Measurements from ENCODE around the gene MAT2A. TPM values are rescaled to one million over a fixed set of nuclear protein-coding genes. Genes with fewer than 3 reads are reported as not detected.
A peak's percentile ranks its signal among the peaks of the same experiment; 100 is the strongest.
"Not testable (repeated sequence)": the region's sequence is repeated elsewhere in the genome, so short reads cannot be mapped to it uniquely, and the experiment has no call there.

Gene MAT2A
- total RNA-seq, 2 donors from 2014 or later = 253 to 255 TPM

DNA sequence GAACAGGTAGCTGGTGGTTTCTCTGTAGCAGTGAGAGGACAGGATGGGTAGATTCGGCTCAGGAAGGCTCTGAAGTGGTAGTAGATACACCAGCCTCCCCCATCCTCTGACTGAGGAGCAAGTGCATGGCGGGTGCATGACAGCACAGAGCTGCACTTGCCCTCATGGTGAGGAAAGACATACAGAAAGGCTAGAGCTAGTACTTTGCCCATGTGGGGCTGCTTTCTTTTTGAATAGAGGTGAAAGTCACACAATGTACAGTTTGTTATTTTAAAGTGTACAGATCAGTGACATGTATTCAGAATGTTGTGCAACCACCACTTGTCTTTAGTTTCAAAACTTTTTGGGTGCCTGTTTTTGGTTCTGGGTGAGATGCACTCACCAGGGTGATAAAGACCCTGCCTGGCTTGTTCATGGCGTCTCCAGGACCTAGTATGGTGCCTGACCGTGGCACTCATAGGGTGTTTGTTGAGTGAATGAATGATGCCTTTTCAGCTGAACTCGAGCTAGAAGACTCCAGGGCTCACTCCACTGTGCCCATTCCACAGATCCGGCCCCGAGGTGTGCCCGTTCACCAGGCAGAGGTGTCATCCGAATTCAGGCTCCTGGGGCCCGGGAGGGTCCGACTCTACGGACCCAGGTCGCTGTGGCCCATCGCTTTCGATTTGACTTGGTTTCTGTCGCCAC, 44.8 kb downstream of the MAT2A start:
- peak; percentile 58 to 70 for DNase-seq
- Mint-ChIP-seq H3K4me1 (ENCODE audit: low read depth) (peaks cover 57% of the 10 kb centered on the region), H3K27ac (peak overlapping the region; percentile 59), H3K4me3 (peak overlapping the region; percentile 89 to 92), H3K27me3 (ENCODE audit: low read depth) (no peaks in the 10 kb centered on the region), H3K9me3 (no peaks in the 10 kb centered on the region), H3K36me3 (ENCODE audit: insufficient read depth in 2 of 2) (peaks cover 4 to 12% of the 10 kb centered on the region in 2 donors)
- ATAC-seq (replicated peaks in 1 of 2) = peak; percentile 58 to 63

DNA sequence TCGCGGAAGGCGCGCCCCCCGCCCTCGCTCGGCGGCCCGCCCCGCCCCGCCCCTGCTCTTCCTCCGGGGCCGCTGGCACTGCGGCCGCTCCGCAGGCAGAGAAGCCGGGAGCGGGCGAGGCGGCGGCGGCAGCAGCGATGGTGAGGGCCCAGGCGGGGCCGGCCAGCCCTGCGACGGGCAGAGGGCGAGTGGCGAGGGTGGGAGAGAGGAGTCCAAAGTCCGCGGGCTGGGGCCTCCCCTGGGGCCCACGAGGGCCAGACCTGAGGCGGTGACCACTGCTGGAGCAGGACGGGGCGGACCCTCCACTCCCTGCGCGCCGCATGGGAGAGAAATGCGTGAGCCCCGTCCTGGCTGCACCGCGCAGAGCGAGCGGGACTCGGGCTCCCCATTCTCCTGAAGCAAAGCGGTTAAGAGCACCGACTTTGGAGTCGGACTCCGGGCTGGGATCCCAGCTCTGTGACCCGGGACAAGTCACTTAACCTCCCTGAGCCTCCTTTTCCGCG, 45.4 kb downstream of the MAT2A start, which contains the start of gene VAMP5:
VAMP5 (plus strand) TSS at position 78 of the 503 bp plus-strand sequence; CDS start at position 138, 60 bp downstream.
- no peak for DNase-seq
- Mint-ChIP-seq H3K9me3 (no peaks in the 10 kb centered on the region), H3K4me3 (peak within 1 kb of the TSS; percentile 89 to 92), H3K27ac (peak within 1 kb of the TSS; percentile 59), H3K4me1 (ENCODE audit: low read depth) (peaks cover 52% of the 10 kb centered on the region), H3K27me3 (ENCODE audit: low read depth) (no peaks in the 10 kb centered on the region), H3K36me3 (ENCODE audit: insufficient read depth in 2 of 2) (peaks cover 2 to 11% of the 10 kb centered on the region in 2 donors)
- peak; percentile 60 to 68 for ATAC-seq (replicated peaks in 1 of 2)

DNA sequence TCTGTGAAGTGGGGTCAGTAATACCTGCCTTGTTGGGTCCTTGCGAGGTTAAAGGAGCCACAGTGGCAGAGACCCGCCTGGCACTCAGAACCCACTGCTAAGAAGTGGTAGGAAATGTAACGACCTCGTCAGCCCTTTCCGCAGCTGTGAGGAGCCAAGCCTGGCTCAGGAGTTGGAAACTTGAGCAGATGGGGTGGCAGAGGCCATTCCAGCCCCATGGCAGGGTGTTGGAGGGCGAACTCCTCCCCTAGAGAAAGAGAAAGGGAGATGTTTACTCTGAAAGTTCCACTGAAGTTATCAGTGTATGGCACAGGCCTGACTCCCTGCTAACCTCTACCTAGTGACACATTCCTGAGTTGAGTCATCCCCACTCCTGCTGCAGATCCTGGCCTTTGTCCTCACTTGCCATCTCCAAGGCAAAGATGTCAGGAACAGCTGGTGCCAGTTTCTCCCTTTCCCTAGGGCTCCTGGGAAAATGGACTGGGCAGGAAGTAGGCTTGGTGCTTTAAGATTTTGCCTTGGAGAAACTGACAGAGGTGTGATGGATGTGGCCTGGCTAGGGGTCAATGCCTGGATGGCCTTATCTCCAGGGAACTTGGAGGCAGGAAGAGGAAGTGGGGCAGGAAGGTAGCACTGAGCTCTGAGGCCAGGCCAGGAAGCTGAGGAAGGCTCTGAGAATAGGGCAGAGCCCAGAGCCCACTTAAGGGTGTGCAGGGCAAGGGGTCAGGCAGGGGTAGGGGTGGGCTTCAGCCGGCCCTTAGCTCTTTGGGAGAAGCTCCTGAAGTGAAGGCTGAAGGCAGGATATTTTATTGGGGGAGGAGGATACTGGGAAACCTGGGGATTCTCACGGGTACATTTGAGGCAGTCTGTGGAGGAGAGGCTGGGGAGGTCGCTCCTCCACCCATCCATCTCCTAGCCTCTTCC, 46.2 kb downstream of the MAT2A start:
- H3K27me3 Mint-ChIP-seq (ENCODE audit: low read depth) = no peaks in the 10 kb centered on the region
- H3K9me3 Mint-ChIP-seq = no peaks in the 10 kb centered on the region
- peak overlapping the region; percentile 89 to 92 for H3K4me3 Mint-ChIP-seq
- peaks cover 48% of the 10 kb centered on the region for H3K4me1 Mint-ChIP-seq (ENCODE audit: low read depth)
- DNase-seq = no peak
- peaks cover 2 to 11% of the 10 kb centered on the region in 2 donors for H3K36me3 Mint-ChIP-seq (ENCODE audit: insufficient read depth in 2 of 2)
- peak overlapping the region; percentile 59 for H3K27ac Mint-ChIP-seq
- peak; percentile 66 to 73 for ATAC-seq (replicated peaks in 1 of 2)

DNA sequence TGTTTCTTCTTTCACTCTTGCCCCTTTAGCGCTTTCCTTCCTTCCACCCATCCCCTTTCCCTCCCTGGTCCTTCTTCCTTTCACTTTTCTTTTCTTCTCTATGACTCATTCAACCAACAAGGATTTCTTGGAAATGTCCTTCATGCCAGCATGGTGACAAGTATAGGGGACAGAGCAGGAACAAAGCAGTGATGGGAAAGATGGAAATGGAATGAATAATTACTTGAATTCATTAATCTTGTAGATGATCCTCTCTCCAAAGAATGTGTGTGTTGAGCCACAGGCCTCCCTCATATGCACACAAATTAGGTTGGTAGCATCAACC, 46.8 kb downstream of the MAT2A start:
- Mint-ChIP-seq H3K4me1 (ENCODE audit: low read depth) (peaks cover 47% of the 10 kb centered on the region), H3K27me3 (ENCODE audit: low read depth) (no peaks in the 10 kb centered on the region), H3K27ac (peak overlapping the region; percentile 1), H3K4me3 (peak overlapping the region; percentile 89 to 92), H3K36me3 (ENCODE audit: insufficient read depth in 2 of 2) (peaks cover 2 to 8% of the 10 kb centered on the region in 2 donors), H3K9me3 (no peaks in the 10 kb centered on the region)
- ATAC-seq (replicated peaks in 1 of 2) = no peak
- no peak for DNase-seq

DNA sequence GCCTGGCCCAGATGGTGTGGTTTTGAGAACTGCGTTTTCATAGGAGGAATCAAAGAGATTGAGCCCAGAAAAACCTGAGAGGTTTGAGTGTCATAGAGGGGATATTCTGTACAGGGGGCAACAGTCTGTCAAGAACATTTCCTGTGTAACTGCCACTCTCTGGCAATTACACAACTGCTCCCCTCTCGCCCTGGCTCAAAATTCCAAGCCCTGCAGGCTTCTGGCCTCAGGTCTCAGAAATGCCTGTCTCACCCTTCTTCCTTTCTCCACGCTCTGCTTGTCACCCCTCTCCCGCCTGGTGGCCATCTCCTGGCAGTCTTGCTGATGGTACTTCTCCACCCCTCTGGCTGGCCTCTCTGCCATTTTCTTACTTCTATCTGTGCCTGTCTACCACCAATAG, 49.3 kb downstream of the MAT2A start:
- Mint-ChIP-seq H3K36me3 (ENCODE audit: insufficient read depth in 2 of 2) (peaks cover 0 to under 1% of the 10 kb centered on the region in 2 donors), H3K4me1 (ENCODE audit: low read depth) (peaks cover 38% of the 10 kb centered on the region), H3K4me3 (no peak overlapping the region), H3K9me3 (no peaks in the 10 kb centered on the region), H3K27me3 (ENCODE audit: low read depth) (no peaks in the 10 kb centered on the region), H3K27ac (no peak overlapping the region)
- ATAC-seq (replicated peaks in 1 of 2) (no peak), DNase-seq (no peak)

DNA sequence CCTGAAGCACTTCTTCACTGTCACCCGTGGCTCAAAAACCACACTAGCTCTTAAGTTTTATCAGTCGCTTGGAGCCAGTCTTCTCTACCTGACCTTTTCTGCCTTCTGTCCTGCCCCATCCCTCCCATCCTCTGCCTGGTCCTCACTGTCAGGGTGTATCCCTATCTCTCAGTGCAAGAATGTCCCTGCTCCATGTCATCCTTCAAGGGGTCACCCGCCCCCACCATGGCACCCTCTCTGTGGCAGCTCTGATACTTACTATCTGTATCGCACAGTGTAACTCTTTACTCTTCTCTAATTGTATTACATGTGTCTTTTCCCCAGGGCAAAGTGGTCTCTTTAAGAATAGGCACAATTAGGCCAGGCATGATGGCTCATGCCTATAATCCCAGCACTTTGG, 49.7 kb downstream of the MAT2A start:
- no peaks in the 10 kb centered on the region for H3K27me3 Mint-ChIP-seq (ENCODE audit: low read depth)
- no peak overlapping the region for H3K4me3 Mint-ChIP-seq
- H3K36me3 Mint-ChIP-seq (ENCODE audit: insufficient read depth in 2 of 2) = peaks cover 0 to 3% of the 10 kb centered on the region in 2 donors
- no peaks in the 10 kb centered on the region for H3K9me3 Mint-ChIP-seq
- ATAC-seq (replicated peaks in 1 of 2) = no peak
- peaks cover 33% of the 10 kb centered on the region for H3K4me1 Mint-ChIP-seq (ENCODE audit: low read depth)
- no peak for DNase-seq
- H3K27ac Mint-ChIP-seq = peak overlapping the region; percentile 12

DNA sequence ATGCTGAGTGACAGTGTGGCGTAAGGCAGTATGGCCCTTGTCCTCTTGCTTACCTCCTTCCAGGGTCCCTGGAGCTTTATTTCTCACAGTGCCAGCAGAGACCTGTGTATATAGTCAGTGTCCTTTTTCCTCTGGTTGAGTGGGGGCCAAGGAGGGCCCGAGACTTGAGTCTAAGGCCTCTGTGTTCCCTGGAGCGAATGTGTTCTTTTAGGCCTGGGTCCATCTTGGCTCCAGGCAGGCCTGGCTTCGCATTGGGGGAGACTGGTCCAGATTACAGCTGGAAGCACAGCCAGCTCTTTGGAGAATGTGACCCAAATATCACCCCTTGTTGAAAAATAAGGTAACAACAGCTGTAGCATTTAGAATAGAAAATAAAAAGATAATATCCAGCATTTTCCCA, 50.2 kb downstream of the MAT2A start:
- H3K27ac Mint-ChIP-seq = peak overlapping the region; percentile 12
- H3K4me1 Mint-ChIP-seq (ENCODE audit: low read depth) = peaks cover 32% of the 10 kb centered on the region
- no peak for ATAC-seq (replicated peaks in 1 of 2)
- no peak for DNase-seq
- H3K36me3 Mint-ChIP-seq (ENCODE audit: insufficient read depth in 2 of 2) = peaks cover 0 to 3% of the 10 kb centered on the region in 2 donors
- H3K9me3 Mint-ChIP-seq = no peaks in the 10 kb centered on the region
- H3K27me3 Mint-ChIP-seq (ENCODE audit: low read depth) = no peaks in the 10 kb centered on the region
- no peak overlapping the region for H3K4me3 Mint-ChIP-seq

DNA sequence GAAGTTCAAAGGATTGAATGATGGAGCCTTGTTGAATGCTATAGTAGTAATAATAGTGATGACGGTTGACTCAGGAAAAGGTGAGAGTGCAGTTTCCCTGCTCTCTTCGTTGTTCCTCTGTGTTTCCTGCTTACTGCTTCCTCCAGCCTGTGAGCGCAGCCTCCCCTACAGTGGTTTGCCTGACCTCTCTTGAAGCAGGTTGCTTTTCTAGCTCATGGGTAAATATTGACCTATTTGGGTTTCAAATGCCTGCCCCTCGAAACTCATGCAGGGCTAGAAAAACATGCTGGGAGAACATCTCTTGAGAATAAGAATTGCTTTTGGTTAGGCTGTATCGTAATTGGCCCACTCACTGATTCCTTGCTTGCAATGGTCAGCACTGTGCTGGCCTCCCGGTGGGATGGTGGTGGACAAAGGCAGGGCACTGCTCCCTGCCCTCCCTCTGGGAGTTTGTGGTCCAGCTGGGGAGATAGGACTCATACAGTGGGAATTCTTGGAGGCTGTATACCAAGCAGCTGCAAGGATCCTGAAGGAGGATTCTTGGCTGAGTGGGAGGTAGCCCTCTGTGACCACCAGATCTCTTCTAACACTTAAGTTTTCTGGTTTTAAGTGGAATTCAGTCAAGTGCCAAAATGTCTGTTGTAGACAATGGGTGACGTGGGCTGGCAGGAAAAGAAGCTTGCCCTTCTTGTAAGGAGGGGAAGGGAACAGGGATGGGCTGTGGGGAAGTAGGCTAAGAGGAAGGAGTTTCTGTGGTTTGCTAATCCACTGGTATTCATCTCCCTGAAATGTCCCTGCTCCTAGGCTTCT, 51.2 kb downstream of the MAT2A start:
- Mint-ChIP-seq H3K27me3 (ENCODE audit: low read depth) (no peaks in the 10 kb centered on the region), H3K27ac (peak overlapping the region; percentile 18), H3K4me3 (no peak overlapping the region), H3K4me1 (ENCODE audit: low read depth) (peaks cover 33% of the 10 kb centered on the region), H3K36me3 (ENCODE audit: insufficient read depth in 2 of 2) (peaks cover 0 to 3% of the 10 kb centered on the region in 2 donors), H3K9me3 (no peaks in the 10 kb centered on the region)
- ATAC-seq (replicated peaks in 1 of 2) (no peak), DNase-seq (no peak)

DNA sequence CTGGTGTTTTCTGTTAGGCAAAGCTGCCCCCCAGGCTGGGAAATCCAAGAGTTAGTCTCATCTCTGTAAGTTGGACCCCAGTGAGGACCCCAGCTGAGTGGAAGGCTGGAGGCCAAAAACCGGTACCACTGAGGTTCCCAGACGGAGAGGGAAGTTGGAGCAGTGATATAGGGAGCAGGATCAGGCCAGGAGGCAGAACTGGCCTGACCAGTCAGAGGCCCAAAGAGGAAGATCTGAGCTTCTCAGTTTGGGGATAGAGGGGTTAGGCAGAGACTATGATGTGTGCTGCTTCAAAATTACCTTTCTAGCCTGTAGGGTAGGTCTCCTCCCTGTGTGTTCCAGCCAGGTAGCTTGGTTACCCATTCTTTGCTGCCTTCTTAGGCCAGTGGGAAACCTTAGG, 52.0 kb downstream of the MAT2A start:
- Mint-ChIP-seq H3K36me3 (ENCODE audit: insufficient read depth in 2 of 2) (peaks cover 2 to 6% of the 10 kb centered on the region in 2 donors), H3K27ac (no peak overlapping the region), H3K9me3 (no peaks in the 10 kb centered on the region), H3K4me1 (ENCODE audit: low read depth) (peaks cover 30% of the 10 kb centered on the region), H3K27me3 (ENCODE audit: low read depth) (no peaks in the 10 kb centered on the region), H3K4me3 (no peak overlapping the region)
- DNase-seq (no peak), ATAC-seq (replicated peaks in 1 of 2) (no peak)

DNA sequence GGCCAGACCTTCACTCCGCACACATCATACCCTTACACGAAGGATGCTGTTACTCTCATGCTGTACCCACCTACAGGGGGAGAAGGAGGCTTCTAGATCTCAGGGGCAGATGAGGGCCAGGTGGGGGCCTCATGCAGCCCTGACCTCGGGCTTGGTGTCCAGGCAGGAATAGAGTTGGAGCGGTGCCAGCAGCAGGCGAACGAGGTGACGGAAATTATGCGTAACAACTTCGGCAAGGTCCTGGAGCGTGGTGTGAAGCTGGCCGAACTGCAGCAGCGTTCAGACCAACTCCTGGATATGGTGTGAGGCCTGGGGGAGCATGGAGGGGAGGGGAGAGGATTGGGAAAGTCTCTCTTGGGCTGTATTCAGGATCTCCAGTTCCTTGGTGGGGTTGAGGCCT, 52.6 kb downstream of the MAT2A start:
- Mint-ChIP-seq H3K27me3 (ENCODE audit: low read depth) (no peaks in the 10 kb centered on the region), H3K9me3 (no peaks in the 10 kb centered on the region), H3K36me3 (ENCODE audit: insufficient read depth in 2 of 2) (peaks cover 2 to 6% of the 10 kb centered on the region in 2 donors), H3K4me3 (no peak overlapping the region), H3K27ac (no peak overlapping the region), H3K4me1 (ENCODE audit: low read depth) (peaks cover 31% of the 10 kb centered on the region)
- DNase-seq (no peak), ATAC-seq (replicated peaks in 1 of 2) (no peak)

DNA sequence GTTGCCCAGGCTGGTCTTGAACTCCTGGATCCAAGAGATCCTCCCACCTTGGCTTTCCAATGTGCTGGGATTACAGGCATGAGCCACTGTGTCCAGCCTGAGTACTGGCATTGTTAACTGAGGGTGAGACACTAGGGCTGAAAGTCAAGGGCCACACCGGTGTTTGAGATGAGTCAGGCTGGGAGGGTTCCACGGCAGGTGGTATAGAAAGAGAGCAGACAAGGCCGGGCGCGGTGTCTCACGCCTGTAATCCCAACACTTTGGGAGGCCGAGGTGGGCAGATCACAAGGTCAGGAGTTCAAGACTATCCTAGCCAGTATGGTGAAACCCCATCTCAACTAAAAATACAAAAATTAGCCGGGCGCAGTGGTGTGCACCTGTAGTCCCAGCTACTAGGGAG, 53.3 kb downstream of the MAT2A start:
- H3K4me3 Mint-ChIP-seq; H3K27ac Mint-ChIP-seq; DNase-seq; H3K27me3 Mint-ChIP-seq (ENCODE audit: low read depth); ATAC-seq (replicated peaks in 1 of 2); H3K36me3 Mint-ChIP-seq (ENCODE audit: insufficient read depth in 2 of 2); H3K9me3 Mint-ChIP-seq: not testable (repeated sequence)
- peaks cover 35% of the 10 kb centered on the region for H3K4me1 Mint-ChIP-seq (ENCODE audit: low read depth)

DNA sequence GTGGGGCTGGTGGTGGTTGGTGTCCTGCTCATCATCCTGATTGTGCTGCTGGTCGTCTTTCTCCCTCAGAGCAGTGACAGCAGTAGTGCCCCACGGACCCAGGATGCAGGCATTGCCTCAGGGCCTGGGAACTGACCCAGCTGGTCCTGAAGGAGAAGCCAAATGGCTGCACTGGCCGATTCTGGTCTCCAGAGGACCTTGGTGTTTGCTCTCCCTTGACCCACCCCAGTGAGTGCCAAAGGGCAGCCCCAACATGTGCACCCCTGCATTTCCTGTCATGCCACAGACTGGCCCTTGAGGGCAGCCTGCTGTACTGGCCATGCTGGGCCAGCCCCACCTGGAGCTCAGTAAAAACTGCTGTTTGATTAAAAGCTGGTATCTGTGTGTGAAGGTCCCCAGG, 54.1 kb downstream of the MAT2A start:
- H3K36me3 Mint-ChIP-seq (ENCODE audit: insufficient read depth in 2 of 2) = peaks cover 2 to 6% of the 10 kb centered on the region in 2 donors
- H3K27ac Mint-ChIP-seq = no peak overlapping the region
- H3K27me3 Mint-ChIP-seq (ENCODE audit: low read depth) = no peaks in the 10 kb centered on the region
- no peak for DNase-seq
- ATAC-seq (replicated peaks in 1 of 2) = no peak
- no peak overlapping the region for H3K4me3 Mint-ChIP-seq
- peaks cover 29% of the 10 kb centered on the region for H3K4me1 Mint-ChIP-seq (ENCODE audit: low read depth)
- H3K9me3 Mint-ChIP-seq = no peaks in the 10 kb centered on the region

All from activated T-cell treated with anti-CD3 and anti-CD28 coated beads, Interleukin-2, amount 50 U/mL, for 72 hours (primary cell).